Sigmoid colon (tissue), 3 donors: ENCODE data around the gene COX5B.

Experiments used
- CTCF ChIP-seq, 4 experiments: fragments of 450-650 bp in 3 of 4; fragments of 200-600 bp in 1 of 4; IDR thresholded peaks; one replicate each; pipeline ENCODE4 v1.5.1; 2016 to 2019; ENCODE audit warnings: antibody characterized with exemption in 4 of 4, mild to moderate bottlenecking in 3 of 4, moderate library complexity in 2 of 4
- POLR2A ChIP-seq, 2 donors: fragments of 450-650 bp; IDR thresholded peaks; one replicate each; pipeline ENCODE4 v1.6.1; 2016; ENCODE audit warnings: antibody characterized with exemption in 2 of 2, mild to moderate bottlenecking in 2 of 2, moderate library complexity in 2 of 2

DNA sequence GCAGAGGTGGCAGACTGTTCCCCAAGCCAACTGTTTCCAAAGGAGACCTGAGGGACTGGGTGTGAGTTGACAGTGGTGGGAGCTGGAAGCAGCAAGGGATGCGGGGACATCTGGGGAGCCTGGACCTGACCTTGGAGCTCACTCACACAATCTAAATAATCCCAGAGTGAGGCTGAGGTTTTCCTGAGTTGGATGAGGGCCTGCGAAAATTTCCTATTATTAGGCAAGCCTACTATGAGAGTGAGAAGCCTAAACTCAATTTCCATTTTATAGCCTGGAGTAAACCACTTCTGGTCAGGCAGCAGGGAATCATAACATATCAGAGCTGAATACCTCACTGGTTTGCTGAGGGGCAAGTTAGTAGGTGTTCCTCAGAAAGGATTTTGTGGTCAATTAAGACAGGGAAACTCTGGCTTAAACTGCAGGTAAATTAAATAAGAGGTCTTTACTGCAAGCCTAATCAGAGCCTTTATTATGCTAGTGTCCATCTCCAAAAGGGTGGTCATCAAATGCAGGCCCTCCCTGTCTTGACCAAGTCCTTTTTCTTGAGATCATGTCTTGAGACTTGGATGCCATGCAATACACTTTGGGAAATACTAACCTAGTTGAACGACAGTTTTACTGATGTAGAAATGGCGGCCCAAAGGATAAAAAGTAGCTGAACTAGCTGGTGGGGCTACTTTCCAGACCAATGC lies 1.7 kb upstream of the COX5B start:
- TF ChIP-seq CTCF (IDR thresholded peaks at IDR 0.05) = no peak
- no peak for TF ChIP-seq POLR2A (IDR thresholded peaks at IDR 0.05)
